Measurements from ENCODE around the gene ETS2.

The ETS2 gene

DNA sequence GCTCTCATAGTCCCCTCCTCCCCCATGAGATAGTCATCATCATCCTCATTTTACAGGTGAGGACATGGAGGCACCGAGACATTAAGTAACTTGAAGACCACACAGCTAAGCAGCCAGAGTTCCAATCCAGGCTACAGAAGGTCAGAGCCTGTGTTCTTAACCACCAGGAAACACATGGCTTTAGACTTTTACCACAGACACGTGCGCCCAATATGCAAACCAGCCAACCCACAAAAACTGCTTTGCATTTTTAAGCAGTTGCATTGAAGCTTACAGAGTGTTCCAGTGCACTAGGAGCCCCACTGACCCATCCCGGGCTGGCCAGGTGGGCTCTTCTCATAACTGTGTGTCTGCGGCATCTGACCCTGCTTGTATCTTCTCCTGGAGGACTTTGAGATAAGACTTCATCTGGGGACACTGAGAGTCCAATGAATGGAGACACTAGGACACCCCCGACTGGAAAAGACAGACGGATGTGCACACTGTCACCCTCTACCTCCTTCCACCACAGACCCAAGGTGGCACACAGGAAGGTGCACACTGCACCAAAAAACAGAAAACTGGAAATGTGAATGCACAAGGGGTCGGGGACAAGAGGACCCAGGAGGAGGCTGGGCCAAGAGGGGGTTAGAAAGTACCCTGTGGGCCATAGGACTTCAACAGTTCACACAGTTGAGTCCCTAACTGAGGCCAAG, 56.4 kb downstream of the ETS2 start:
- no peak for DNase-seq

- no peak for DNase-seq
These were observed 57.6 kb downstream of the ETS2 start for GRCh38 chr21:38863291-38863690.

DNA sequence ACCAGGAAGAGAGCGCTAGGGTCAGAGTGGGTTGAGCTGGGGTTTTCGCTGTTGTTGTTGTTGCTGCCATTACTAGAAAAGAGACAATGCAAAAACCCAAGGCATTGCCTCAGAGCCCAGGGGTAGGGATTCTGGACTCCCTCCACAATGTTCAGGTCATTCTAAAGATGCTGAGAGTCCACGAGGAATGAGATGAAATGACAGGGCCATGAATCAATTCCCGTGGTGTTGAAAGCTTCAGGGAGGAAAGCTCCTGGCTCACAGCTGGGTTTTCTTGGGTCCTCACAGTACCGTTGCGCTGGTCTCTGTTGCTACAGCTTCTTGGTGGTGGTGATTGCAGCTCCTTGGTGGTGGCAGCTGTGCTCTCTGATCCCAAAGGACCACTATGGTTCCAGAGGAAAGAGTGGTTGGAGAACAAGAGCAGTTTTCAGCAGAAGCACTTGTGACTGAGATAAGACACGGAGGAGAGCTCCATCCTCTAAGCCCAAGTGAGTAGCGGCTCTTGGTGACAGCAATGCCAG, 58.2 kb downstream of the ETS2 start:
- no peak for DNase-seq

- DNase-seq: no peak
These were observed 59.2 kb downstream of the ETS2 start for GRCh38 chr21:38864964-38865363.

- no peak for DNase-seq
These were observed 63.5 kb downstream of the ETS2 start for GRCh38 chr21:38869196-38869595.

GRCh38 chr21:38869946-38870345, 64.2 kb downstream of the ETS2 start:
- DNase-seq: no peak
